BJ (cell line): Measurements from ENCODE around the gene CDK2AP2. TPM values are rescaled to one million over a fixed set of nuclear protein-coding genes. Genes with fewer than 3 reads are reported as not detected.

Experiments
- CTCF ChIA-PET: fragments of 350-600 bp; formaldehyde crosslinking; extraction: SDS; loops from one replicate; lab custom pipeline; 2021; ENCODE audit warnings: antibody characterized with exemption, inconsistent platforms; lab: Yijun Ruan, JAX
- POLR2A ChIA-PET: fragments of 300-600 bp; sonication (Branson Sonifier 250); formaldehyde crosslinking; extraction: SDS; loops from one replicate; lab custom pipeline; 2021; ENCODE audit warnings: antibody characterized with exemption; lab: Charles Lee
- DNase-seq: peaks from one replicate; pipeline ENCODE4 v3.0.0-alpha.2; 2011; ENCODE audit warnings: low read depth
- H3K27me3 ChIP-seq: 2 replicates; pipeline ENCODE4 v1.6.0; 2011; ENCODE audit warnings: low read length; ENCODE audit not compliant: control insufficient read depth, insufficient read depth
- H3K36me3 ChIP-seq: 2 replicates; pipeline ENCODE4 v1.5.1; 2011; ENCODE audit warnings: low read length; ENCODE audit not compliant: control insufficient read depth, insufficient read depth
- H3K4me3 ChIP-seq: 2 replicates; pipeline ENCODE4 v1.5.1; 2011; ENCODE audit warnings: low read depth, mild to moderate bottlenecking, control low read depth, low read length
- polyA plus RNA-seq: library from polyadenylated mRNA; depleted of rRNA; stranded (reverse); fragments of >200 nt; gene quantifications from 2 replicates; pipeline ENCODE4 v1.2.3, GENCODE V29; 2011
- TF ChIP-seq, protein P1 (sequence below): IDR thresholded peaks from 2 replicates; pipeline ENCODE4 v1.5.1; 2011; ENCODE audit warnings: low read depth, mild to moderate bottlenecking, control low read depth, inconsistent platforms, low read length, moderate library complexity; ENCODE audit not compliant: insufficient read depth

The CDK2AP2 gene
- polyA plus RNA-seq, 1 experiment: 30.4 TPM

DNA sequence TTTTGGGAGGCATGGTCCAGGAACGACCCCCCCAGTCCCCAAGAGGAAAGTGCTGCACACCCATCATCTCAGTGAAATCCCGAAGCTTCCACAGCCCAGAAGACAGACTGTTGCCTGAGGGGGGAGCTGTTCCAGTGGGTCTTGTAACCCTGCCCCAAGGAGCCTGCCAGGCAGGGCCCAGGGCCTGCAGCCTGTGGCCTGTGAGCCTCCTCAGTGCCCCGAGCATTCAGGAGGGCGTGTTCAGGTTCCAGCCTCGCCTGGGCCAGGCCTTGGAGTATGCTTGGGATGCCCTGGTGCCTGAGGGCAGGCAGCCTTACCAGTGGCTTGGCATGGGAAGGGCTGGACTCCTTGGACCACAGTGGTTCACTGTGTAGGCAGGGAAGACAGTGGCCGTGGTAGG, 33.2 kb upstream of the CDK2AP2 start:
- H3K27me3 ChIP-seq: peaks cover 2% of the 10 kb centered on the region
- no peak for DNase-seq
- POLR2A ChIA-PET: no interaction called here
- H3K4me3 ChIP-seq: no peak overlapping the region
- TF ChIP-seq, protein P1, sequence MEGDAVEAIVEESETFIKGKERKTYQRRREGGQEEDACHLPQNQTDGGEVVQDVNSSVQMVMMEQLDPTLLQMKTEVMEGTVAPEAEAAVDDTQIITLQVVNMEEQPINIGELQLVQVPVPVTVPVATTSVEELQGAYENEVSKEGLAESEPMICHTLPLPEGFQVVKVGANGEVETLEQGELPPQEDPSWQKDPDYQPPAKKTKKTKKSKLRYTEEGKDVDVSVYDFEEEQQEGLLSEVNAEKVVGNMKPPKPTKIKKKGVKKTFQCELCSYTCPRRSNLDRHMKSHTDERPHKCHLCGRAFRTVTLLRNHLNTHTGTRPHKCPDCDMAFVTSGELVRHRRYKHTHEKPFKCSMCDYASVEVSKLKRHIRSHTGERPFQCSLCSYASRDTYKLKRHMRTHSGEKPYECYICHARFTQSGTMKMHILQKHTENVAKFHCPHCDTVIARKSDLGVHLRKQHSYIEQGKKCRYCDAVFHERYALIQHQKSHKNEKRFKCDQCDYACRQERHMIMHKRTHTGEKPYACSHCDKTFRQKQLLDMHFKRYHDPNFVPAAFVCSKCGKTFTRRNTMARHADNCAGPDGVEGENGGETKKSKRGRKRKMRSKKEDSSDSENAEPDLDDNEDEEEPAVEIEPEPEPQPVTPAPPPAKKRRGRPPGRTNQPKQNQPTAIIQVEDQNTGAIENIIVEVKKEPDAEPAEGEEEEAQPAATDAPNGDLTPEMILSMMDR: no peak
- CTCF ChIA-PET: interaction anchor here (0.8 kb wide), 1 partner anchor 9 kb away, joined by 3 read pairs; no protein-coding TSS in a partner anchor
- no peaks in the 10 kb centered on the region for H3K36me3 ChIP-seq

- TF ChIP-seq, protein P1: no peak
- Histone ChIP-seq H3K36me3 (no peaks in the 10 kb centered on the region), H3K4me3 (no peak overlapping the region), H3K27me3 (peaks cover 2% of the 10 kb centered on the region)
- DNase-seq: no peak
- CTCF ChIA-PET: no interaction called here
- POLR2A ChIA-PET: no interaction called here
These were observed 31.6 kb upstream of the CDK2AP2 start for GRCh38 chr11:67539550-67539949.

DNA sequence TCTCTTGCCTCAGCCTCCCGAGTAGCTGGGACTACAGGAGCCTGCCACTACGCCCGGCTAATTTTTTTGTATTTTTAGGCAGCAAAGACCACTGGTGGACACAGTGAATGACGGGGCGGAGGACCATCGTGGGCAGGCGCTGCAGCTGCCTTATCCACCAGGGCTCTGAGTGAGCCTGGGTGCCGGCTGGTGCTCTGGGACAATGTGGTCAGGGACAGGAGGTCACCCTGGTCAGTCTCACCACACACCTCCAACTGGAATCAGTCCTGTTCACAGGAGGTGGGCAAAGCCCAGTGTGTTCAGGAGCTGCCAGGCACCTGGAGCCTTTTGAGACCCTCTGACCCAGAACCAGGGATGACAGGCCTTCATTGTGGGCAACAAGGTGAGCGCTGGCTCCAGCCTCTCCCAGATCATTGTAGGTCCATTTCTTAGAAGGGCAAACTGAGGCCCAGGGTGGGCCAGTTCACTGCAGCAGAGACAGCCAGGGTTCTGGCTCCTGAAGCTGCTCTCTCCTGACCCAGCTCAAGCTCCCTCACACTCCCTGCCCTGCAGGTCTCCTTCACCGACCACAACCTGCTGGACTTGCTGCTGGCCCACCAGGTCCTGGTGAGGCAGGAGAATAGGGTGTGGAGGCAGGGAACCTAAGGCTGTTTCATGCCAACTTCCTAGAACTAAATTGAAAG, 31.0 kb upstream of the CDK2AP2 start:
- CTCF ChIA-PET: no interaction called here
- Histone ChIP-seq H3K27me3 (peaks cover 2% of the 10 kb centered on the region), H3K4me3 (no peak overlapping the region), H3K36me3 (no peaks in the 10 kb centered on the region)
- POLR2A ChIA-PET: no interaction called here
- TF ChIP-seq, protein P1: no peak
- DNase-seq: no peak

DNA sequence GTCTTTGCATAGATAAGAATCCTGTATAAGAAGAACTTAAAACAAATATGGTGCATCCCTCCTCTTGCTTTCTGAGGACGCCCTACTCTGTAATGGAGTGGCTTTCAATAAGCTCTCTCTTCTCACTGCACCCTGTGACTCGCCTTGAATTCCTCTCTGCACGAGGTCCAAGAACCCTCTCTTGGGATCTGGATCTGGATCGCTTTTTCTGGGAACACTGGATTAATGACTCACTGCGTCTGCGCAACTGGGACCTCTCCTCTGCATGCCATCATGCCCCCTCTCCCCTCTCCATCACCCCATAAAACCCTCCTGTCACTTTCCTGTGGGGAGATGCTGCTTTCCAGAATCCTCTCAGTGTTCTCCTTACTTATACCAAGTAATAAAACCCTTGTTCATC, 30.3 kb upstream of the CDK2AP2 start:
- DNase-seq: no peak
- ChIA-PET CTCF (no interaction called here), POLR2A (no interaction called here)
- TF ChIP-seq, protein P1: no peak
- Histone ChIP-seq H3K4me3 (no peak overlapping the region), H3K36me3 (no peaks in the 10 kb centered on the region), H3K27me3 (peaks cover 2% of the 10 kb centered on the region)

GRCh38 chr11:67535561-67535960, 27.6 kb upstream of the CDK2AP2 start:
- no peaks in the 10 kb centered on the region for H3K27me3 ChIP-seq
- POLR2A ChIA-PET: no interaction called here
- H3K4me3 ChIP-seq: no peak overlapping the region
- no peaks in the 10 kb centered on the region for H3K36me3 ChIP-seq
- CTCF ChIA-PET: no interaction called here
- DNase-seq: no peak
- TF ChIP-seq, protein P1: no peak
